Activated CD4-positive, CD25-positive, alpha-beta regulatory T cell (primary cell): ENCODE data around the gene TMOD4.
A peak's percentile ranks its signal among the peaks of the same experiment; 100 is the strongest.

Experiments used
- DNase-seq, 4 experiments: peaks; one replicate each; lab custom pipeline; 2025; lab: John Stamatoyannopoulos, UW

Gene TMOD4

GRCh38 chr1:151142411-151143056, 33.2 kb downstream of the TMOD4 start:
- no peak for DNase-seq

GRCh38 chr1:151137789-151138188, 38.0 kb downstream of the TMOD4 start:
- DNase-seq, result no peak

- DNase-seq, result no peak
Measured at GRCh38 chr1:151135433-151136385, 40.1 kb downstream of the TMOD4 start.

DNA sequence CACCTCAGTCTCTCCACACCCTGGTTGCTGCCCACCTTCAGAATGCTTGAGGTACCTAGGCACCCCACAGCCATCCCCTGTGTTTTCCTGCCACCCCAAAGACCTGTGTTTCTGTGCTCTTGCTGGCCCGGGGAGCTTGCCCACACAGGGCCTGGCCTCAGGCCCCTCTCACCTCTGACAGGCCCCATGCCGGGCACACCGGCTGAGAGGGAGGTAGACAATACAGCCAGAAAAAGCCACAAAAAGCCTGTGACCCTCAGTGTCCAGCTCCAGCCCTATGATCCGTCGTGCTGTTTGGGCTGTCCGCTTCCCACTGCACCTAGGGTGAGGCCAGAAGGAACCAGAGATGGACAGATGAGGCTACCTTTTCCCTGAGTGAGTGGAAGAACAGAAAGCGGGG, 40.8 kb downstream of the TMOD4 start:
- DNase-seq, result no peak

DNA sequence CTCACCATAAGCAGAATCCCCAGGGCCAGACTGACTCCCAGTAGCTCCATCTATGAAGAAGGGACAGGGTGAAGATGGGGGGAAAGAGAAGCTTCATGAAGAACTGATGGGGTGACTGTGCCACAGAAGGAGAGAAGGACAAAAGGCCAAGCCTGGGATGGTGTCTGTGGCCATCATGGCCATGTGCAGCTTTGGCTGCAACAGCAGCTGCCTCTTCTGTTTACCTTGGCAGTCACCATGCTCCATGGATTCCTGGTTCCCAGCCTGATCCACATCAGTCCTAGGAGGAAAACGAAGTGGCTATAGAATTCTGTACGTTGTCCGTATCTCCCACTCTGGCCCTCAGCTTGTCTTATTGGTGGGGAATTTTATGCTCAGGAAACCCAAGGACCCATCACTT, 41.4 kb downstream of the TMOD4 start:
- no peak for DNase-seq

DNA sequence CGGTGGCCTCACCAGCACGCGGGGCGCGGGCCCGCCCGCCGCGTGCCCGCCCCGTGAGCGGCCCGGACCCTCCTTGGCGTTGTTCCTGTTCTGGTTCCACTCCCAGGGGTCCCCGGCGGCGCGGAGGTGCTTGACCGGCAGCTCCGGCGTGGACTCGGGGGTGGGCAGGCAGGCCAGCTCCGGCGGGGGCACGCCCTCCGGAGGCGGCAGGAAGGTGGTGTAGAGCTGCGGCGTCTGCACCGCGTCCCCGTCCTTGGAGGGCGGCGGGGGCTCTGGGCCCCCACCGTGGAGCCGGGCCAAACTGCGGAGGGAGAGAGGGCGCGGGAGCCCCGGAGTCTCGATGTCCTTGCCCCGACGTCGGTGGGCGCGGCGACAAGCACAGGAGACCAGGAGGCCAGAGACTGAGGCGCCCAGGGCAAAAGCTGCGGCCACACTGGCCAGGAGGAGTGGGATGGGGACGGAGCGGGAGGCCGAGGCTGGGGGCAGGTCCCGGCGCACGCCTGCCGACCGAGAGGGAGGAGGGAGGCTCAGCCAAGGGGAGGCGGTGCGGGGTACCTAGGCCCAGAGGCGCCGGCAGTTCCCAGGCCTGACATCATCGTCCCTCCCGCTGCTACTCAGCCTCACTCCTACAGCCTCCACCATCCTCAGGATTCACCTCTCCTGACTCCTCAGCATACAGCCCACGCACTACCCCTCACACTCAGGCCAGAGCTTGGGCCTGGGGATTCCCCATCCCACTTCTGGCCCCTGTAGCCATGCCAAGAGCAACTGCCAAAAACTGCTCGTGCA, 42.6 kb downstream of the TMOD4 start:
- no peak for DNase-seq

GRCh38 chr1:151132335-151133017, 43.3 kb downstream of the TMOD4 start:
- no peak for DNase-seq

- no peak for DNase-seq
Measured at GRCh38 chr1:151131701-151132334, 44.0 kb downstream of the TMOD4 start.

GRCh38 chr1:151130987-151131586, 44.7 kb downstream of the TMOD4 start:
- peak; percentile 39 to 64 (median 50) for DNase-seq

- no peak for DNase-seq
Measured at GRCh38 chr1:151128800-151129199, 47.0 kb downstream of the TMOD4 start.

DNA sequence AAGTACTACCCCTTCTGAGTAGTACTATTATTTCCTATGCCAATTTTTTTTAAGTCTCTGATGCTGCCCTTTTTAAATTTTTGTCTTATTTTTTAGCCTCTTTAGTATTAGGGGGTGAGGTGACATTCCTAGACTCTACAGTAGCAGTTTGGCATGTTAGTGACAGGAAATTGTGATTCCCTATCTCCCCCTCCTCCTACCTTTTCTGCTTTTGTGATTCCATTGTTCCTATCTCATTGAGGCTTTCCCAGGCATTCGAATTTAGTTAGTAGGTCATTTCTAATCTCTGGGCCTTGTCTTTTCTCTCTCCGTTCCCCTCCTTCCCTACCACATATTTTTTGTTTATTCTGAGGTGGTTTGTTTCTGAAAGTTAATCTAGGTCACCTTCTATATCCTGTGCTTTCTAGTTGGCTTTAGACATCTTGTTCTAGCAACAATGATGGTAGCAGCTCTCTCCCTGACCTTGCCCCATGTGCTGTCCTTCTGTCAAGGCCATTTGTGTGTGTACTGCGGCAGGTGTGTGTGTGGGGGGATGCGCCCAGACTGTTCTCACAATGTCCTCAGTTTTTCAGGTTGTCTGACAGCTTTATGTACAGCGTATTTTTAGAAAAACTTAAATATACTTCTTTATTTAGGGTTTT, 50.9 kb downstream of the TMOD4 start:
- DNase-seq, result no peak
